WERI-Rb-1 (cell line): ENCODE measurements around the gene SHC4.
A peak's percentile ranks its signal among the peaks of the same experiment; 100 is the strongest.

ENCODE experiments used
- DNase-seq: peaks from one replicate; pipeline ENCODE4 v3.0.0-alpha.2; 2020
- H3K27ac ChIP-seq: fragments of 250-450 bp; sonication (Bioruptor Pico); 2 replicates; pipeline ENCODE4 v1.5.1; 2020; ENCODE audit warnings: mild to moderate bottlenecking, moderate library complexity
- H3K27me3 ChIP-seq: fragments of 250-450 bp; sonication (Bioruptor Pico); 2 replicates; pipeline ENCODE4 v1.5.1; 2021; ENCODE audit warnings: mild to moderate bottlenecking, low read depth, moderate library complexity; ENCODE audit not compliant: insufficient read depth, severe bottlenecking
- H3K36me3 ChIP-seq: fragments of 250-450 bp; sonication (Bioruptor Pico); 2 replicates; pipeline ENCODE4 v1.5.1; 2020; ENCODE audit warnings: mild to moderate bottlenecking, moderate library complexity
- H3K4me3 ChIP-seq: 2 replicates; pipeline ENCODE4 v1.5.1; 2011; ENCODE audit warnings: low read depth, mild to moderate bottlenecking, control low read depth, low read length
- H3K9me3 ChIP-seq: fragments of 250-450 bp; sonication (Bioruptor Pico); 2 replicates; pipeline ENCODE4 v1.5.1; 2021; ENCODE audit warnings: mild to moderate bottlenecking, moderate library complexity; ENCODE audit not compliant: severe bottlenecking
- TF ChIP-seq, protein P1 (sequence below): IDR thresholded peaks from 2 replicates; pipeline ENCODE4 v1.5.1; 2011; ENCODE audit warnings: low read depth, mild to moderate bottlenecking, control low read depth, inconsistent platforms, low read length

The SHC4 gene

DNA sequence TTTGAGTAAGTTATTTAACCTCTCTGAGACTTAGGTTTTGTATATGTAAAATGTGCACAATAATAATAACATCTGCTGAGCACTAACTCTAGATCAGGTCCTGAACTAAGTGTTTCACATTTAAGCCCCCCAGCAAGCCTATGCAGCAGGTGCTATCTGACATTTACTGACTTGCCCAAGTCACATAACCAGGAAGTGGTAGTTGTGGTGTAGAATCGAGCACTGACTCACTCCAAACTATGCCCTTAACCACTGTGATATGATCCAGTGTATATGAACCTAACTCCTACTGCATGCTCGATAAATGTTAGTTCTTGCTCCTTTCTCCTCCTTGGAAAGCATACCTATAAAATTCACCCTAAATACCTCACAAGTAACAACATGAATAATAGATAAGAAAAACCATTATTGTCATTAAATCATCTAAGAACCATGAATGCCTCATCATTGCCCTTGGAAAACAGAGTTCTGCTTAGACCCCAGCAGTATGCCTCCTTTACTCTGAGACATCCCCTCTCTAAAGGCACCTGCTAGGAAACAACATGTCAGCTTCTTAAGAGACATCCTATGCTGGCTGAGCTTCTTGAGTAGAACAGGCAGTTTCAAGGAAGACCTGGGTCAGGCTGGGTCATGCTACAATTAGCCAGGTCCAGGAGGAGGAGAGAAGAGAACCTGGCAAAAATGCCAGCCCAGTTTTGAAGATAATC lies 3.0 kb upstream of the SHC4 start:
- Histone ChIP-seq H3K27me3 (no peaks in the 10 kb centered on the region), H3K36me3 (no peaks in the 10 kb centered on the region), H3K27ac (no peak overlapping the region), H3K9me3 (no peaks in the 10 kb centered on the region), H3K4me3 (no peak overlapping the region)
- TF ChIP-seq, protein P1, sequence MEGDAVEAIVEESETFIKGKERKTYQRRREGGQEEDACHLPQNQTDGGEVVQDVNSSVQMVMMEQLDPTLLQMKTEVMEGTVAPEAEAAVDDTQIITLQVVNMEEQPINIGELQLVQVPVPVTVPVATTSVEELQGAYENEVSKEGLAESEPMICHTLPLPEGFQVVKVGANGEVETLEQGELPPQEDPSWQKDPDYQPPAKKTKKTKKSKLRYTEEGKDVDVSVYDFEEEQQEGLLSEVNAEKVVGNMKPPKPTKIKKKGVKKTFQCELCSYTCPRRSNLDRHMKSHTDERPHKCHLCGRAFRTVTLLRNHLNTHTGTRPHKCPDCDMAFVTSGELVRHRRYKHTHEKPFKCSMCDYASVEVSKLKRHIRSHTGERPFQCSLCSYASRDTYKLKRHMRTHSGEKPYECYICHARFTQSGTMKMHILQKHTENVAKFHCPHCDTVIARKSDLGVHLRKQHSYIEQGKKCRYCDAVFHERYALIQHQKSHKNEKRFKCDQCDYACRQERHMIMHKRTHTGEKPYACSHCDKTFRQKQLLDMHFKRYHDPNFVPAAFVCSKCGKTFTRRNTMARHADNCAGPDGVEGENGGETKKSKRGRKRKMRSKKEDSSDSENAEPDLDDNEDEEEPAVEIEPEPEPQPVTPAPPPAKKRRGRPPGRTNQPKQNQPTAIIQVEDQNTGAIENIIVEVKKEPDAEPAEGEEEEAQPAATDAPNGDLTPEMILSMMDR: no peak
- DNase-seq: no peak

DNA sequence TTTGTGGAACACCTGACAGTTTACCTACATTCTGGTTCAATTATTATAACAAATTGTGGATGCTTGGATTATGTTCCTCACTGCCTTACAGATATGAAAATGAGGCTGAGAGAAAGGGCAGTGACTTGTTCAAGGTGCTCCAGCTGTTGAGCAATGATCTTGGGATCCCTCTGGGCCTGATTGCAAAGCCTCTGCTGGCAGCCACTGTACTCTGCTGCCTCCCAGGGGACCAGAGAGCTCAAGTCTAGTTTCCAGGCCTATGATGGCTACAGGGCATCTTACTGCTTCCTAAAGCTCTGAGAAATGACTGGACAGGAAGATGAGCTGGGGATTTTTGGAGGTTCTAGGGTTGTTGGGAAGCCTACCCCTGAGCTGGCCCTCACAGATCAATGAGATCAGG lies 2.3 kb upstream of the SHC4 start:
- Histone ChIP-seq H3K4me3 (no peak overlapping the region), H3K27ac (no peak overlapping the region), H3K36me3 (no peaks in the 10 kb centered on the region), H3K9me3 (no peaks in the 10 kb centered on the region), H3K27me3 (no peaks in the 10 kb centered on the region)
- peak; percentile 47 for DNase-seq
- TF ChIP-seq, protein P1: peak; percentile 61

DNA sequence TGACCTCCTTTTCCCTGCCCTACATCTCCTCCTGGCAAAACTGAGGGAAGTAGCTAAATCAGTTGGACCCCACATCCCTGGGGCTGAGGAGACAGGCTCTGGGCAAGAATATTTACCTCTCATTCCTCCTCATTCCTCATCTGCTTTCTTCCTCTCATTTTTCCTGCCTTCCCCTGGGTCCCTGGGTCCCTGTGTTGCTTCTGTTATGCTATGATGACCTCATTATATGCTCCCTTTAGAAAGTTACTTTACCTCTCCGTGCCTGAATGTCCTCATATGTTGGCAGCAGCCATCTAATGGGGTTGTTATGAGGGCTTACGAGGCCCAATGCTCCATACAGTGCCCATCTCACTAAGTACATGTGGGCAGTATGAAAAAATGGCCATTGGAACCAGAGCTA lies 1.2 kb upstream of the SHC4 start:
- no peaks in the 10 kb centered on the region for H3K27me3 ChIP-seq
- DNase-seq: no peak
- TF ChIP-seq, protein P1: no peak
- no peak overlapping the region for H3K27ac ChIP-seq
- no peak overlapping the region for H3K4me3 ChIP-seq
- H3K36me3 ChIP-seq: no peaks in the 10 kb centered on the region
- H3K9me3 ChIP-seq: no peaks in the 10 kb centered on the region

DNA sequence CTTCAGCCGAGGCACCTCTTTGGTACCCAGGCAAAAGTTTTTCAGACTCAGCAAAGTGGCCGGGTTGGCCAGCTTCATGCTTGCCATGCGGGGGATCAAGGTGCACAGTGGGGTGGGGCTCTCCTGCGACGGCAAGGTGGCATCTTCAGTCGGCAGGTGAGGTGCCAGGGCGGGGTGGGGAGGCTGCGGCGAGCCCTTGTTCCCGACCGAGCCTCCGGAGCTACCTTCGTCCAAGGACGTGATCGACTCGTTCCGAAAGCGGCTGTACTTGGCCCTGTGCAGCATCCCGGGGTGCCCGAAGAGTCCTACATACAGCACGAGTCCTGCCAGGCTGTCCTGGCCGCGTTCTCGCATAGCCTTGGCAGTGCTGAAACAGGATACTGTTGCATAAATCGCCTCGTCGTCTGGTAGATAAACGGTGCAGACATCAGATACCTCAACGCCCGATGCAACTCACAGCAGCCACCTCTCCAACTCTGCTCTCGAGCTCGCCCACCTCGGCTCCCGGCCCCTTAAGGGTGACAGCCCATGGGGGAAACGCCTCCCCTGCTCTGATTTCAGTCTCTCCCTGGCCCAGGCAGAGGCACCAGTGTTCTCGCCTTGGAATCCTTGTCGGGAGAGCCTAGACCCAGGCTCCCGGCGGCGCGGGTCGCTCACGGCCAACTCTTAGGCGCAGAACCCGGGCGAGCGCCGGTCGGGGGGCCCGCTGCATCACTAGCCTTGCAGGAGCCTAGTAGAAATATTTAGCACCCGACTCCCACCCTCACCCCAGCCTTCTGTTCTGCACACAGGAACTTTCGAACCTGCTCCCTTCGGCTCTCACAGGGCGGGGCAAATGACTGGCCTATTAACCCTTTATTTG lies 826 bp downstream of the SHC4 start:
- DNase-seq: no peak
- Histone ChIP-seq H3K36me3 (no peaks in the 10 kb centered on the region), H3K27ac (no peak overlapping the region), H3K27me3 (no peaks in the 10 kb centered on the region), H3K4me3 (no peak overlapping the region), H3K9me3 (no peaks in the 10 kb centered on the region)
- TF ChIP-seq, protein P1: no peak

DNA sequence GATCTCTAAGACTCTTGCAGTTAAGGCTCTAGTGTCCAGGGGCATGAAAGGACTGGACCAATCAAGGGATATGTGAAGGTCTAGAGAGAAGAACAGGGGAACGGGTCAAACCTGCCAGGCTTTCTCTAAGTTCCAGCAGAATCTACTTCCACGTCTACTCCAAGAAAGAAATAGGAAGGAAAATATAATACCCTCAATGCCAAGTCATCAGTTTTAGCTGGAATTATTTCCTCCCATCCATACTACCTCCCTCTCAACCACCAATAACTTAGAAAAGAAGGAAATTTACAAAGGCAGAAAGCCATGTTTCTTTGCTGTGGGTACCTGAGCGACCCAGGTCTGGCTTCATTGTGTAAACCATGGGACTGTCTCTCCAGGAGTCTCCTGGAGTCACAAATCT lies 7.8 kb downstream of the SHC4 start:
- Histone ChIP-seq H3K9me3 (no peaks in the 10 kb centered on the region), H3K4me3 (no peak overlapping the region), H3K27me3 (no peaks in the 10 kb centered on the region), H3K27ac (no peak overlapping the region), H3K36me3 (no peaks in the 10 kb centered on the region)
- DNase-seq: no peak
- TF ChIP-seq, protein P1: no peak
